GM23248 (cell line): ENCODE results near the gene CDHR1. TPM values are rescaled to one million over a fixed set of nuclear protein-coding genes. Genes with fewer than 3 reads are reported as not detected.

ENCODE experiments used
- DNase-seq: peaks from one replicate; pipeline ENCODE4 v3.0.0-alpha.2; 2015
- H2AFZ ChIP-seq: fragments of 200-600 bp; sonication (generic); 2 replicates; pipeline ENCODE4 v1.6.1; 2016; ENCODE audit warnings: antibody characterized with exemption
- H3F3A ChIP-seq: fragments of 200-600 bp; sonication (generic); 2 replicates; pipeline ENCODE4 v1.6.1; 2016; ENCODE audit warnings: mild to moderate bottlenecking, antibody characterized with exemption, mixed run types; ENCODE audit not compliant: insufficient read depth
- H3K27ac ChIP-seq: fragments of 200-600 bp; sonication (generic); 2 replicates; pipeline ENCODE4 v1.5.1; 2016; ENCODE audit warnings: mild to moderate bottlenecking
- H3K27me3 ChIP-seq: fragments of 200-600 bp; sonication (generic); replicated peaks from 2 replicates; pipeline ENCODE4 v1.6.1; 2016; ENCODE audit warnings: mild to moderate bottlenecking; ENCODE audit not compliant: insufficient read depth
- H3K36me3 ChIP-seq: fragments of 200-600 bp; sonication (generic); 2 replicates; pipeline ENCODE4 v1.6.1; 2016; ENCODE audit warnings: low read depth, mild to moderate bottlenecking
- H3K4me1 ChIP-seq: fragments of 200-600 bp; sonication (generic); 2 replicates; pipeline ENCODE4 v1.6.1; 2016; ENCODE audit warnings: mild to moderate bottlenecking; ENCODE audit not compliant: insufficient read depth
- H3K4me2 ChIP-seq: fragments of 200-600 bp; sonication (generic); one replicate; pipeline ENCODE4 v1.6.1; 2016; ENCODE audit warnings: mild to moderate bottlenecking; ENCODE audit not compliant: unreplicated experiment
- H3K4me3 ChIP-seq: fragments of 200-600 bp; sonication (generic); 2 replicates; pipeline ENCODE4 v1.5.1; 2016; ENCODE audit warnings: mild to moderate bottlenecking
- H3K79me2 ChIP-seq: fragments of 200-600 bp; sonication (generic); 2 replicates; pipeline ENCODE4 v1.6.1; 2016; ENCODE audit warnings: mild to moderate bottlenecking; ENCODE audit not compliant: insufficient read depth
- H3K9ac ChIP-seq: fragments of 200-600 bp; sonication (generic); 2 replicates; pipeline ENCODE4 v1.6.1; 2016; ENCODE audit warnings: mild to moderate bottlenecking
- H3K9me2 ChIP-seq: fragments of 200-600 bp; sonication (generic); 2 replicates; pipeline ENCODE4 v1.6.1; 2016; ENCODE audit warnings: mixed run types, mild to moderate bottlenecking, moderate library complexity; ENCODE audit not compliant: insufficient read depth
- H3K9me3 ChIP-seq: fragments of 200-600 bp; sonication (generic); one replicate; pipeline ENCODE4 v1.6.1; 2017; ENCODE audit warnings: low read depth
- H4K20me1 ChIP-seq: fragments of 200-600 bp; sonication (generic); 2 replicates; pipeline ENCODE4 v1.6.0; 2016; ENCODE audit not compliant: insufficient read depth
- EZH2 ChIP-seq: fragments of 200-600 bp; sonication (generic); IDR thresholded peaks from 2 replicates; pipeline ENCODE4 v1.6.1; 2018; ENCODE audit warnings: antibody characterized with exemption, mild to moderate bottlenecking; ENCODE audit not compliant: insufficient read depth, poor library complexity, severe bottlenecking
- EZH2phosphoT487 ChIP-seq: fragments of 200-600 bp; sonication (generic); IDR thresholded peaks from 2 replicates; pipeline ENCODE4 v1.6.1; 2018; ENCODE audit warnings: antibody characterized with exemption, moderate library complexity, mild to moderate bottlenecking, low read depth; ENCODE audit not compliant: insufficient read depth
- WGBS, 2 experiments: methylation state at CpG; one replicate each; pipeline ENCODE4 v1.1.6; 2015 to 2017; ENCODE audit warnings: low lambda C conversion rate in 2 of 2, low coverage in 1 of 2; ENCODE audit errors: missing lambda C conversion rate in 2 of 2; 5-methylcytosine and 5-hydroxymethylcytosine counted together
- in situ Hi-C: fragments of 300-500 bp; cut with MboI; formaldehyde crosslinking; loops from 2 replicates; pipeline ENCODE4 v1.15.0; 2020
- polyA plus RNA-seq: library from polyadenylated mRNA; unstranded; fragments of >200 nt; fragmentation: Nextera tagmentation; extraction: Ambion mirVana; gene quantifications from 2 replicates; pipeline ENCODE4 v1.2.1, GENCODE V29; 2016
- total RNA-seq: library from RNA; depleted of rRNA; stranded (reverse); fragments of >200 nt; shearing (Covaris generic); gene quantifications from 2 replicates; pipeline ENCODE4 v1.2.3, GENCODE V29; 2014

CDHR1 gene
- total and polyA plus RNA-seq, 2 experiments from 2014 or later, result not detected

GRCh38 chr10:84204122-84204521, 9.8 kb downstream of the CDHR1 start:
- 62 to 86% methylated on average over 4 of the region's 4 CpGs for WGBS, 2 experiments

GRCh38 chr10:84204610-84205009, 10.3 kb downstream of the CDHR1 start:
- no peaks in the 10 kb centered on the region for H3K9me2 ChIP-seq
- no peaks in the 10 kb centered on the region for H3K36me3 ChIP-seq
- no peaks in the 10 kb centered on the region for H4K20me1 ChIP-seq
- no peak for DNase-seq
- H3F3A ChIP-seq, result no peaks in the 10 kb centered on the region
- H3K4me1 ChIP-seq, result no peaks in the 10 kb centered on the region
- WGBS, 2 experiments, result 36 to 45% methylated on average over 4 of the region's 4 CpGs
- peaks cover 6% of the 10 kb centered on the region for H3K27me3 ChIP-seq
- no peak overlapping the region for H3K9ac ChIP-seq
- H3K79me2 ChIP-seq, result no peaks in the 10 kb centered on the region
- no peaks in the 10 kb centered on the region for H3K9me3 ChIP-seq
- no peak overlapping the region for H3K27ac ChIP-seq
- no peak for TF ChIP-seq EZH2
- TF ChIP-seq EZH2phosphoT487, result no peak
- no peak overlapping the region for H2AFZ ChIP-seq
- no peak overlapping the region for H3K4me3 ChIP-seq
- no peak overlapping the region for H3K4me2 ChIP-seq
- in situ Hi-C loops, result no loop called here

More at GRCh38 chr10:84204122-84204521, 9.8 kb downstream of the CDHR1 start:
- no peaks in the 10 kb centered on the region for H3K9me2 ChIP-seq
- no peaks in the 10 kb centered on the region for H3F3A ChIP-seq
- H3K4me1 ChIP-seq, result no peaks in the 10 kb centered on the region
- H2AFZ ChIP-seq, result no peak overlapping the region
- DNase-seq, result peak; percentile 18
- H3K79me2 ChIP-seq, result no peaks in the 10 kb centered on the region
- H3K4me2 ChIP-seq, result no peak overlapping the region
- no peaks in the 10 kb centered on the region for H3K9me3 ChIP-seq
- H4K20me1 ChIP-seq, result no peaks in the 10 kb centered on the region
- TF ChIP-seq EZH2phosphoT487, result no peak
- TF ChIP-seq EZH2, result no peak
- in situ Hi-C loops, result no loop called here
- H3K4me3 ChIP-seq, result no peak overlapping the region
- H3K27ac ChIP-seq, result no peak overlapping the region
- H3K9ac ChIP-seq, result no peak overlapping the region
- no peaks in the 10 kb centered on the region for H3K36me3 ChIP-seq
- peaks cover 3% of the 10 kb centered on the region; the same call in 1 of the 2 replicates for H3K27me3 ChIP-seq

GRCh38 chr10:84205049-84205852, 10.9 kb downstream of the CDHR1 start:
- Histone ChIP-seq H3K9me3 (no peaks in the 10 kb centered on the region), H3K4me2 (no peak overlapping the region), H2AFZ (no peak overlapping the region), H3K4me3 (no peak overlapping the region), H3K27ac (no peak overlapping the region), H3F3A (no peaks in the 10 kb centered on the region), H4K20me1 (no peaks in the 10 kb centered on the region), H3K36me3 (no peaks in the 10 kb centered on the region), H3K27me3 (peaks cover 9% of the 10 kb centered on the region; the same call in 1 of the 2 replicates), H3K4me1 (no peaks in the 10 kb centered on the region), H3K79me2 (no peaks in the 10 kb centered on the region), H3K9ac (no peak overlapping the region), H3K9me2 (no peaks in the 10 kb centered on the region)
- peak; percentile 69 for DNase-seq
- in situ Hi-C loops, result no loop called here
- TF ChIP-seq EZH2phosphoT487, result no peak
- no peak for TF ChIP-seq EZH2
- 20 to 31% methylated on average over 8 of the region's 8 CpGs for WGBS, 2 experiments

GRCh38 chr10:84205853-84206525, 11.7 kb downstream of the CDHR1 start:
- TF ChIP-seq EZH2 (no peak), EZH2phosphoT487 (no peak)

More at GRCh38 chr10:84205853-84206525, 11.7 kb downstream of the CDHR1 start:
- no peaks in the 10 kb centered on the region for H3K4me1 ChIP-seq
- H3K27ac ChIP-seq, result no peak overlapping the region
- no peaks in the 10 kb centered on the region for H3K9me3 ChIP-seq
- no peak overlapping the region for H2AFZ ChIP-seq
- peaks cover 9% of the 10 kb centered on the region; the same call in 1 of the 2 replicates for H3K27me3 ChIP-seq
- no peaks in the 10 kb centered on the region for H4K20me1 ChIP-seq
- WGBS, 2 experiments, result 44 to 48% methylated on average over 6 of the region's 6 CpGs
- in situ Hi-C loops, result no loop called here
- no peak for DNase-seq
- H3K4me3 ChIP-seq, result no peak overlapping the region
- H3F3A ChIP-seq, result no peaks in the 10 kb centered on the region
- H3K9me2 ChIP-seq, result no peaks in the 10 kb centered on the region
- H3K9ac ChIP-seq, result no peak overlapping the region
- no peaks in the 10 kb centered on the region for H3K36me3 ChIP-seq
- H3K79me2 ChIP-seq, result no peaks in the 10 kb centered on the region
- H3K4me2 ChIP-seq, result no peak overlapping the region
